Upper lobe of left lung (tissue), 6 donors: ENCODE measurements around the gene MEF2A. TPM values are rescaled to one million over a fixed set of nuclear protein-coding genes. Genes with fewer than 3 reads are reported as not detected.

Source experiments
- ATAC-seq, 2 donors: fragments of 200-7000 bp; cut with Tn5 transposase; one replicate each; pipeline ENCODE4 v1.9.1; 2022; ENCODE audit warnings: mild to moderate bottlenecking in 2 of 2, moderate library complexity in 2 of 2; ENCODE audit not compliant: low FRiP score in 2 of 2
- DNase-seq, 2 donors: peaks; one replicate each; pipeline ENCODE4 v3.0.0-alpha.2; 2019 to 2020
- H3K27ac ChIP-seq, 4 donors: fragments of 200-600 bp; sonication (generic); one replicate each; pipeline ENCODE4 v1.5.1; 2016 to 2019
- H3K27me3 ChIP-seq, 4 donors: fragments of 200-600 bp; sonication (generic); one replicate each; pipeline ENCODE4 v1.5.1; 2017 to 2019
- H3K36me3 ChIP-seq, 4 donors: fragments of 200-600 bp; sonication (generic); one replicate each; pipeline ENCODE4 v1.5.1; 2016 to 2019
- H3K4me1 ChIP-seq, 4 donors: fragments of 200-600 bp; sonication (generic); one replicate each; pipeline ENCODE4 v1.5.1; 2018 to 2019
- H3K4me3 ChIP-seq, 4 donors: fragments of 200-600 bp; sonication (generic); one replicate each; pipeline ENCODE4 v1.5.1; 2017 to 2019; ENCODE audit warnings: mild to moderate bottlenecking in 2 of 4, moderate library complexity in 1 of 4
- H3K9me3 ChIP-seq, 4 donors: fragments of 200-600 bp; sonication (generic); one replicate each; pipeline ENCODE4 v1.5.1; 2018 to 2019
- EP300 ChIP-seq, 4 donors: sonication (generic); formaldehyde crosslinking; IDR thresholded peaks; one replicate each; pipeline ENCODE4 v1.5.1; 2017; ENCODE audit warnings: antibody characterized with exemption in 4 of 4, control low read depth in 2 of 4
- POLR2A ChIP-seq, 4 donors: fragments of 450-650 bp; IDR thresholded peaks; one replicate each; pipeline ENCODE4 v1.5.1; 2016 to 2017; ENCODE audit warnings: antibody characterized with exemption in 4 of 4, mild to moderate bottlenecking in 2 of 4
- POLR2AphosphoS5 ChIP-seq, 2 donors: sonication (generic); formaldehyde crosslinking; IDR thresholded peaks; one replicate each; pipeline ENCODE4 v1.5.1; 2017; ENCODE audit warnings: antibody characterized with exemption in 2 of 2
- WGBS, 2 donors: methylation state at CpG; one replicate each; pipeline ENCODE4 v1.1.5; 2017 to 2018; 5-methylcytosine and 5-hydroxymethylcytosine counted together
- total RNA-seq, 6 donors: library from RNA; depleted of rRNA in 4 of 6; stranded (reverse); fragments of >200 nt in 4 of 6; gene quantifications; one replicate each; pipeline versions ENCODE4 v1.1.0 to v1.2.1, GENCODE V29; 2016 to 2021
- TF ChIP-seq, protein P1 (sequence below), 6 experiments: fragments of 450-650 bp in 4 of 6; fragments of 200-600 bp in 2 of 6; sonication (generic) in 2 of 6; IDR thresholded peaks; one replicate each; pipeline ENCODE4 v1.5.1; 2016 to 2019; ENCODE audit warnings: antibody characterized with exemption in 6 of 6
- donor health status: DM: no; HTN: no; CAD: no; lungs with moderate emphysema.
- donor health status: DM: no; HTN: yes; CAD: no; lungs with severe emphysema.

MEF2A gene
- total RNA-seq, 6 donors from 2014 or later: 54.9 to 89.1 (median 75.2) TPM

DNA sequence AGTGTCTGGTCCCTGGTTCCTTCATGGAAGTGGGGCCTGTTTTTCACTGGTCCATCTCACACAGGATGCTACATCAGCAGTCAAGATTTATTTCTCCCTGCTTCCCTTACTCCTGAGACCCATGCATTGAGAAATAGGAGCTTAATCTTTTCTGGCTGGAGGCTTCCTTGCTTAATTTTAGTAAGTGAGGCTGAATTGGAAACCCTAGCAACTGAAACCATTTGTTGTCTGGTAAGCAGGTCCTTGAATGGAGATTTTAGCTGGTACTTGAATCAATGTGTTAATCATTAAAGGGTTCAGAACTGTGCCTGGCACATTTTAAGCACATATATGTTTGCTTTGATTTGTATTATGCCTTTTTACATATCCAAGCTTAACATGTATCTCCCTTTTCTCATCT, 20.2 kb upstream of the MEF2A start:
- no peaks in the 10 kb centered on the region for H3K36me3 ChIP-seq

DNA sequence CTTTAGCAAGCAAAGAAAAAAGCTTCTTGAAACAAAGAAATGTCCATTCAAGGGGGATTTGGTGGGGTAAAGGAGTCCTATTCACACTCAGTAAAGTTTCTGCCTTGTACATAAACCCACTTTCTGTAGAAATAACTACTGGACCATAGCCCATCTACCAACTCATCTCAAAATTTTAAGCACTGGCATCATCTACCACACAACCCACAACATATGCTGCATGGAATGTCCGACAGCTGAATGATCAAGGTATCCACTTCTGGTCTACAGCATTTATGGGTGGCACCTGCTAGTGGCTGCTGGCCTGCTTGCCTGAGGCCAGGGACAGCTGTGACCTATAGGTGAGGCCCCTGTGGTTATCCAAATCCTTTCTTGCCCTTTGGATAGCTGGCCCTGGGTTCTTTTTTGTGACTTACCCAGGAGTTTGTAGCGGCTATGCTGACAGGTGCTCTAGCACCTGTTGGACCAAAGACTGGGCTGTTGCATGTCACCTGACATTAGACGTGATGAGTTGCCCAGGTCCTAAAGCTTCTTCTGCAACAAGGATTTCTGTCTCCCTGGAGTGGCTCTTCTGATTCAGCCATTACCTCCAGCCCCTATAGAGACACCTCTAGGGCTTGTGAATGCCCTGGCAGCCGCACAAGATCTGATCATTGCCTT, 19.2 kb upstream of the MEF2A start:
- ATAC-seq: no peak
- Histone ChIP-seq H3K4me1 (no peaks in the 10 kb centered on the region), H3K9me3 (no peaks in the 10 kb centered on the region), H3K4me3 (no peak overlapping the region), H3K36me3 (no peaks in the 10 kb centered on the region), H3K27ac (no peak overlapping the region), H3K27me3 (no peaks in the 10 kb centered on the region)
- TF ChIP-seq POLR2A (IDR thresholded peaks at IDR 0.05) (no peak), EP300 (IDR thresholded peaks at IDR 0.05) (no peak), POLR2AphosphoS5 (IDR thresholded peaks at IDR 0.05) (no peak)
- TF ChIP-seq, protein P1, sequence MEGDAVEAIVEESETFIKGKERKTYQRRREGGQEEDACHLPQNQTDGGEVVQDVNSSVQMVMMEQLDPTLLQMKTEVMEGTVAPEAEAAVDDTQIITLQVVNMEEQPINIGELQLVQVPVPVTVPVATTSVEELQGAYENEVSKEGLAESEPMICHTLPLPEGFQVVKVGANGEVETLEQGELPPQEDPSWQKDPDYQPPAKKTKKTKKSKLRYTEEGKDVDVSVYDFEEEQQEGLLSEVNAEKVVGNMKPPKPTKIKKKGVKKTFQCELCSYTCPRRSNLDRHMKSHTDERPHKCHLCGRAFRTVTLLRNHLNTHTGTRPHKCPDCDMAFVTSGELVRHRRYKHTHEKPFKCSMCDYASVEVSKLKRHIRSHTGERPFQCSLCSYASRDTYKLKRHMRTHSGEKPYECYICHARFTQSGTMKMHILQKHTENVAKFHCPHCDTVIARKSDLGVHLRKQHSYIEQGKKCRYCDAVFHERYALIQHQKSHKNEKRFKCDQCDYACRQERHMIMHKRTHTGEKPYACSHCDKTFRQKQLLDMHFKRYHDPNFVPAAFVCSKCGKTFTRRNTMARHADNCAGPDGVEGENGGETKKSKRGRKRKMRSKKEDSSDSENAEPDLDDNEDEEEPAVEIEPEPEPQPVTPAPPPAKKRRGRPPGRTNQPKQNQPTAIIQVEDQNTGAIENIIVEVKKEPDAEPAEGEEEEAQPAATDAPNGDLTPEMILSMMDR (IDR thresholded peaks at IDR 0.05): no peak
- DNase-seq: no peak
- WGBS, 2 donors: 69 to 84% methylated on average over 2 to 4 of the region's 4 CpGs

More for the DNA sequence above, 20.2 kb upstream of the MEF2A start:
- Histone ChIP-seq H3K4me1 (no peaks in the 10 kb centered on the region), H3K9me3 (no peaks in the 10 kb centered on the region), H3K27me3 (no peaks in the 10 kb centered on the region), H3K4me3 (no peak overlapping the region), H3K27ac (no peak overlapping the region)
- DNase-seq: no peak
- ATAC-seq: no peak
- no peak for TF ChIP-seq EP300 (IDR thresholded peaks at IDR 0.05)
- TF ChIP-seq POLR2AphosphoS5 (IDR thresholded peaks at IDR 0.05): no peak
- TF ChIP-seq, protein P1 (IDR thresholded peaks at IDR 0.05): no peak
- TF ChIP-seq POLR2A (IDR thresholded peaks at IDR 0.05): no peak

DNA sequence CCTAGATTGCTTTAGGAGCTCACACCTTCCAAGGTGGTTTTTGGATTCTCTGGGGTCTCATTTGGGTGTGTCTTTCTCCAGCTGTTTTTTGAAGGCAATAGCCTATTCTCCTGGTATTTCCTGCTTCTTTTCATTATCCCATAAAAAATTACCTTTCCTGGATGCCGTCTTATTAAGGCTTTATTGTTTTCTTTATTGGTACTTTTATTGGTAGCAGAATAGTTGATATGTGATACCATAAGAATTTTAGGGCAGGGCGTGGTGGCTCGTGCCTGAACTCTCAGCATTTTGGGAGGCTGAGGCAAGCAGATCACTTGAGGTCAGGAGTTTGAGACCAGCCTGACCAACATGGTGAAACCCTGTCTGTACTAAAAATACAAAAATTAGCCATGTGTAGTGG, 18.3 kb upstream of the MEF2A start:
- TF ChIP-seq, protein P1 (IDR thresholded peaks at IDR 0.05): no peak
- no peak for TF ChIP-seq POLR2A (IDR thresholded peaks at IDR 0.05)
- no peak for TF ChIP-seq POLR2AphosphoS5 (IDR thresholded peaks at IDR 0.05)
- no peak for TF ChIP-seq EP300 (IDR thresholded peaks at IDR 0.05)
- H3K27ac ChIP-seq: no peak overlapping the region
- no peaks in the 10 kb centered on the region for H3K9me3 ChIP-seq
- 92 to 93% methylated on average over 3 of the region's 3 CpGs for WGBS, 2 donors
- no peak overlapping the region for H3K4me3 ChIP-seq
- no peaks in the 10 kb centered on the region for H3K27me3 ChIP-seq
- no peaks in the 10 kb centered on the region for H3K4me1 ChIP-seq
- H3K36me3 ChIP-seq: no peaks in the 10 kb centered on the region
- ATAC-seq: no peak
- DNase-seq: no peak

DNA sequence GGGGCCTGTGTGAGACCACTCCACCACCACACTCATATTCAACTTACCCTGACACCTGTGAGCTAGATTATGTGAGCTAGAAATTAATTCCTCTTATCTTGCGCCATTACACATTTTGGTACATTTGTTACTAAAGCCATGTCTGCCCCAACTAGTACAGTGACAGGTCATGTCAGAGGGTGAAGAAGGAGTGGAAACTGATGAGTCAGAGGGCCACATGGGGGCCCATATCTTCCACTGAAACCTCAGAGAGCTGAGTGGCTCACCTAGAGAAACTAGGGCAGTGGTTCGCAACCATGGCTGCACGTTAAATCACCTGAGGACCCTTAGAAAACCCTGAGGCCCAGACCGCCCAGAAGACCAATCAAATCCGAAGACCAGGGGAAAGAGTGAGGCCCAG, 15.7 kb upstream of the MEF2A start:
- Histone ChIP-seq H3K27ac (no peak overlapping the region), H3K4me3 (no peak overlapping the region), H3K4me1 (no peaks in the 10 kb centered on the region), H3K36me3 (no peaks in the 10 kb centered on the region), H3K9me3 (no peaks in the 10 kb centered on the region), H3K27me3 (no peaks in the 10 kb centered on the region)
- TF ChIP-seq POLR2AphosphoS5 (IDR thresholded peaks at IDR 0.05) (no peak), EP300 (IDR thresholded peaks at IDR 0.05) (no peak), POLR2A (IDR thresholded peaks at IDR 0.05) (no peak)
- TF ChIP-seq, protein P1 (IDR thresholded peaks at IDR 0.05): no peak
- DNase-seq (no peak), ATAC-seq (no peak)
- 58 to 87% methylated on average over 2 to 5 of the region's 5 CpGs for WGBS, 2 donors

DNA sequence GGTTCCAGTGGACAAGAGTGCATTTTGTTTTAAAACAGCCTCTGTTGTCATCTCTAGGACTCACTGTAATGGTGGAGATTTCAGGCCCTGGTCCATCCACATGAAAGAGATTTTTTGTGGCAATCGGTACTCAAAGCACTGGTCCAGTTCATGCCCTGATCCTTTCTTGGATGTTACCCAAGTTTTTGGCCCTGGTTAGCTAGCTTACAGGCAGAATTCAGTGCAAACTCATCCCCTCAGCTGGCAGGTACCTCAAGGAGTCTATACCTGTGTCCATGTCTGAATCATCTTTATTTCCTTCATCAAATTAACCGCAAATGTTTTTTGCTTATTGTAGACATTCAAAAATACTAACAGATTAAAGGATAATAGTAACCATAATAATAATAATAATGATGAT, 13.7 kb upstream of the MEF2A start:
- Histone ChIP-seq H3K9me3 (no peaks in the 10 kb centered on the region), H3K4me1 (no peaks in the 10 kb centered on the region), H3K27me3 (no peaks in the 10 kb centered on the region), H3K36me3 (no peaks in the 10 kb centered on the region), H3K4me3 (no peak overlapping the region), H3K27ac (no peak overlapping the region)
- DNase-seq (no peak), ATAC-seq (no peak)
- WGBS, 2 donors: 100% methylated on average over 2 of the region's 2 CpGs
- no peak for TF ChIP-seq POLR2AphosphoS5 (IDR thresholded peaks at IDR 0.05)
- TF ChIP-seq EP300 (IDR thresholded peaks at IDR 0.05): no peak
- TF ChIP-seq, protein P1 (IDR thresholded peaks at IDR 0.05): no peak
- no peak for TF ChIP-seq POLR2A (IDR thresholded peaks at IDR 0.05)
